ENCODE data around the gene VMP1. TPM values are rescaled to one million over a fixed set of nuclear protein-coding genes. Genes with fewer than 3 reads are reported as not detected.
A peak's percentile ranks its signal among the peaks of the same experiment; 100 is the strongest.

VMP1 gene
- total and polyA plus RNA-seq, 2 of the 13 experiments (the other 11 are each of a cell fraction or from before 2014, with no cell fraction given): 186 to 271 TPM

DNA sequence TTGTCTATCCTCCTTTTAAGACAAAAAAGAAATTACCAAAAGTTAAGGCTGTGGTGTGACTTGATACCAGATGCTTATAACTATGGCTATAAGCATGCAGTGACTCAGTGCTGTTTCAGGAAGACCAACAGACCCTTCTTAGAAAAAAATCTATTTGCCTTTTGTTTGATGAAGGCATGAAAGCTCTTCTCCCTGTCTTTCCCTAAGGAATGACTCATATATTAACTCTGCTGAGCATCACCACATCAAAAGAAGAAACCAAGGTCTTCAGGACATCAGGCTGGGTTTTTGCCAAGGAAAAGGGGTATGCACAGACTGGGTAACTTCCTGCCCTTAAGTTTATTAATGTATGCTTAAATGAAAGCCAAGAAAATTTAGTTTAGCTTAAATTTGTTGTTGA lies 47.1 kb downstream of the VMP1 start (continued):
- TF ChIP-seq, protein P1, sequence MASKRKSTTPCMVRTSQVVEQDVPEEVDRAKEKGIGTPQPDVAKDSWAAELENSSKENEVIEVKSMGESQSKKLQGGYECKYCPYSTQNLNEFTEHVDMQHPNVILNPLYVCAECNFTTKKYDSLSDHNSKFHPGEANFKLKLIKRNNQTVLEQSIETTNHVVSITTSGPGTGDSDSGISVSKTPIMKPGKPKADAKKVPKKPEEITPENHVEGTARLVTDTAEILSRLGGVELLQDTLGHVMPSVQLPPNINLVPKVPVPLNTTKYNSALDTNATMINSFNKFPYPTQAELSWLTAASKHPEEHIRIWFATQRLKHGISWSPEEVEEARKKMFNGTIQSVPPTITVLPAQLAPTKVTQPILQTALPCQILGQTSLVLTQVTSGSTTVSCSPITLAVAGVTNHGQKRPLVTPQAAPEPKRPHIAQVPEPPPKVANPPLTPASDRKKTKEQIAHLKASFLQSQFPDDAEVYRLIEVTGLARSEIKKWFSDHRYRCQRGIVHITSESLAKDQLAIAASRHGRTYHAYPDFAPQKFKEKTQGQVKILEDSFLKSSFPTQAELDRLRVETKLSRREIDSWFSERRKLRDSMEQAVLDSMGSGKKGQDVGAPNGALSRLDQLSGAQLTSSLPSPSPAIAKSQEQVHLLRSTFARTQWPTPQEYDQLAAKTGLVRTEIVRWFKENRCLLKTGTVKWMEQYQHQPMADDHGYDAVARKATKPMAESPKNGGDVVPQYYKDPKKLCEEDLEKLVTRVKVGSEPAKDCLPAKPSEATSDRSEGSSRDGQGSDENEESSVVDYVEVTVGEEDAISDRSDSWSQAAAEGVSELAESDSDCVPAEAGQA (IDR thresholded peaks at IDR 0.05; ENCODE audit: low read depth): no peak
- TF ChIP-seq, protein P1 (CRISPR knock-in tag; IDR thresholded peaks at IDR 0.05; ENCODE audit: borderline replicate concordance): no peak
- TF ChIP-seq MIER3 (CRISPR knock-in tag; IDR thresholded peaks at IDR 0.05; ENCODE audit: borderline replicate concordance) (0 out of 2 replicates have a peak, but pooled peaks have one; percentile 50), NFKB2 (CRISPR knock-in tag; IDR thresholded peaks at IDR 0.05; ENCODE audit: borderline replicate concordance) (no peak), FOXA3 (CRISPR knock-in tag; IDR thresholded peaks at IDR 0.05) (peak; percentile 84), ZNF17 (CRISPR knock-in tag; IDR thresholded peaks at IDR 0.05) (no peak), ZFP36L2 (CRISPR knock-in tag; IDR thresholded peaks at IDR 0.05) (no peak), CBX5 (CRISPR knock-in tag; IDR thresholded peaks at IDR 0.05; ENCODE audit: borderline replicate concordance) (no peak), CREM (IDR thresholded peaks at IDR 0.05) (peak; percentile 82), CREM (CRISPR knock-in tag; IDR thresholded peaks at IDR 0.05) (no peak), FOXM1 (CRISPR knock-in tag; IDR thresholded peaks at IDR 0.05) (no peak), NPAS2 (CRISPR knock-in tag; IDR thresholded peaks at IDR 0.05; ENCODE audit: borderline replicate concordance) (no peak), ZBTB20 (CRISPR knock-in tag; IDR thresholded peaks at IDR 0.05; ENCODE audit: borderline replicate concordance, low read depth) (peak; percentile 66; the same call in 1 of the 2 replicates), FOXA1 (IDR thresholded peaks at IDR 0.05) (no peak), FOXA1 (CRISPR knock-in tag; IDR thresholded peaks at IDR 0.05) (peak; percentile 50; the same call in 1 of the 2 replicates), HDAC1 (CRISPR knock-in tag; IDR thresholded peaks at IDR 0.05) (peak; percentile 52; the same call in 1 of the 2 replicates), SRF (IDR thresholded peaks at IDR 0.05; ENCODE audit: low read depth, low read length) (no peak), ARHGAP35 (CRISPR knock-in tag; IDR thresholded peaks at IDR 0.05; ENCODE audit: borderline replicate concordance) (no peak), GABPA (IDR thresholded peaks at IDR 0.05; ENCODE audit: low read depth, low read length) (no peak), GABPA (CRISPR knock-in tag; IDR thresholded peaks at IDR 0.05; ENCODE audit: low read depth) (peak; percentile 37; the same call in 1 of the 2 replicates), HNRNPL (IDR thresholded peaks at IDR 0.05; ENCODE audit: low read depth, low read length) (no peak), ZKSCAN8 (CRISPR knock-in tag; IDR thresholded peaks at IDR 0.05; ENCODE audit: borderline replicate concordance) (peak; percentile 61; the same call in 1 of the 2 replicates)
- TF ChIP-seq, protein P2, sequence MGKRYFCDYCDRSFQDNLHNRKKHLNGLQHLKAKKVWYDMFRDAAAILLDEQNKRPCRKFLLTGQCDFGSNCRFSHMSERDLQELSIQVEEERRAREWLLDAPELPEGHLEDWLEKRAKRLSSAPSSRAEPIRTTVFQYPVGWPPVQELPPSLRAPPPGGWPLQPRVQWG (CRISPR knock-in tag; IDR thresholded peaks at IDR 0.05; ENCODE audit: borderline replicate concordance, low read depth): no peak
- TF ChIP-seq, protein P3, sequence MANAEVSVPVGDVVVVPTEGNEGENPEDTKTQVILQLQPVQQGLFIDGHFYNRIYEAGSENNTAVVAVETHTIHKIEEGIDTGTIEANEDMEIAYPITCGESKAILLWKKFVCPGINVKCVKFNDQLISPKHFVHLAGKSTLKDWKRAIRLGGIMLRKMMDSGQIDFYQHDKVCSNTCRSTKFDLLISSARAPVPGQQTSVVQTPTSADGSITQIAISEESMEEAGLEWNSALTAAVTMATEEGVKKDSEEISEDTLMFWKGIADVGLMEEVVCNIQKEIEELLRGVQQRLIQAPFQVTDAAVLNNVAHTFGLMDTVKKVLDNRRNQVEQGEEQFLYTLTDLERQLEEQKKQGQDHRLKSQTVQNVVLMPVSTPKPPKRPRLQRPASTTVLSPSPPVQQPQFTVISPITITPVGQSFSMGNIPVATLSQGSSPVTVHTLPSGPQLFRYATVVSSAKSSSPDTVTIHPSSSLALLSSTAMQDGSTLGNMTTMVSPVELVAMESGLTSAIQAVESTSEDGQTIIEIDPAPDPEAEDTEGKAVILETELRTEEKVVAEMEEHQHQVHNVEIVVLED (CRISPR knock-in tag; IDR thresholded peaks at IDR 0.05; ENCODE audit: borderline replicate concordance): no peak
- TF ChIP-seq, protein P4, sequence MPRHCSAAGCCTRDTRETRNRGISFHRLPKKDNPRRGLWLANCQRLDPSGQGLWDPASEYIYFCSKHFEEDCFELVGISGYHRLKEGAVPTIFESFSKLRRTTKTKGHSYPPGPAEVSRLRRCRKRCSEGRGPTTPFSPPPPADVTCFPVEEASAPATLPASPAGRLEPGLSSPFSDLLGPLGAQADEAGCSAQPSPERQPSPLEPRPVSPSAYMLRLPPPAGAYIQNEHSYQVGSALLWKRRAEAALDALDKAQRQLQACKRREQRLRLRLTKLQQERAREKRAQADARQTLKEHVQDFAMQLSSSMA (CRISPR knock-in tag; IDR thresholded peaks at IDR 0.05): no peak
